Raji (cell line): ENCODE data around the gene ATP11C.

Experiments used
- POLR2A ChIP-seq: IDR thresholded peaks from 2 replicates; pipeline ENCODE4 v1.6.1; 2011; ENCODE audit warnings: low read depth, low read length, control low read depth; ENCODE audit not compliant: insufficient read depth

The ATP11C gene

GRCh38 chrX:139930916-139931645, 1.8 kb downstream of the ATP11C start:
- peak; percentile 32; the same call in 1 of the 2 replicates for TF ChIP-seq POLR2A

- TF ChIP-seq POLR2A: no peak
Observed at GRCh38 chrX:139930401-139930800, 2.5 kb downstream of the ATP11C start.

GRCh38 chrX:139929876-139930275, 3.0 kb downstream of the ATP11C start:
- TF ChIP-seq POLR2A: no peak

- TF ChIP-seq POLR2A: no peak
Observed at GRCh38 chrX:139924696-139925095, 8.2 kb downstream of the ATP11C start.

- no peak for TF ChIP-seq POLR2A
Observed at GRCh38 chrX:139924069-139924695, 8.7 kb downstream of the ATP11C start.

- TF ChIP-seq POLR2A: no peak
Observed at GRCh38 chrX:139920316-139920715, 12.5 kb downstream of the ATP11C start.

- no peak for TF ChIP-seq POLR2A
Observed at GRCh38 chrX:139914421-139914820, 18.4 kb downstream of the ATP11C start.

- TF ChIP-seq POLR2A: no peak
Observed at GRCh38 chrX:139909712-139910111, 23.1 kb downstream of the ATP11C start.

- no peak for TF ChIP-seq POLR2A
Observed at GRCh38 chrX:139907078-139907477, 25.8 kb downstream of the ATP11C start.

GRCh38 chrX:139905743-139906142, 27.1 kb downstream of the ATP11C start:
- TF ChIP-seq POLR2A: no peak

GRCh38 chrX:139905051-139905450, 27.8 kb downstream of the ATP11C start:
- no peak for TF ChIP-seq POLR2A

- TF ChIP-seq POLR2A: no peak
Observed at GRCh38 chrX:139903210-139903609, 29.6 kb downstream of the ATP11C start.

GRCh38 chrX:139902559-139902958, 30.3 kb downstream of the ATP11C start:
- TF ChIP-seq POLR2A: no peak

- no peak for TF ChIP-seq POLR2A
Observed at GRCh38 chrX:139898334-139898733, 34.5 kb downstream of the ATP11C start.

GRCh38 chrX:139892512-139892911, 40.3 kb downstream of the ATP11C start:
- TF ChIP-seq POLR2A: no peak

- no peak for TF ChIP-seq POLR2A
Observed at GRCh38 chrX:139890991-139891700, 41.7 kb downstream of the ATP11C start.

GRCh38 chrX:139889760-139890159, 43.1 kb downstream of the ATP11C start:
- TF ChIP-seq POLR2A: no peak

- no peak for TF ChIP-seq POLR2A
Observed at GRCh38 chrX:139883984-139884383, 48.9 kb downstream of the ATP11C start.
